GM04504 (cell line): ENCODE measurements around the gene HEXB.
A peak's percentile ranks its signal among the peaks of the same experiment; 100 is the strongest.
"Not testable (repeated sequence)": the region's sequence is repeated elsewhere in the genome, so short reads cannot be mapped to it uniquely, and the experiment has no call there.

Source experiments
- DNase-seq: peaks from one replicate; pipeline ENCODE4 v3.0.0-alpha.2; 2012; ENCODE audit warnings: low read depth

The HEXB gene

GRCh38 chr5:74738406-74738805, 53.4 kb downstream of the HEXB start:
- no peak for DNase-seq

- not testable (repeated sequence) for DNase-seq
These were observed 63.7 kb downstream of the HEXB start for GRCh38 chr5:74748742-74749141.

DNA sequence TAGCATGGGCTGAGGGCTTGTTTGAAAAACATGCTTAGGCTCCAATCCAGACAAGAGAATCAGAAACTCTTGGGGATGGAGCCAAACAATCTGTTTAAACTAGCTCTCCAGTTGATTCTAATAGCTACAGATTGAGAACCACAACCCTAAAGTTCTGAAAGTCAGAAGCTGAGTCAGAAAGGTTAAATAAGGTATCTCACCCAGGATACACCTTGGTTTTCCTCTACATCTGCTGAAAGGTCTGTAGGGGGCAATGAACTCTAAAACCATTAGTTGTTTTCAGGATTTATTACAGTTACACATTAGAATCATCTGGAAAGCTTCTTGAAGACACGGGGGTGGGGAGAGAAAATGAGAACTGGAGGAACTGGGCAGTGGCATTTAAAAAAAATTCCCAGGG, 76.2 kb downstream of the HEXB start:
- DNase-seq = no peak

GRCh38 chr5:74762599-74762998, 77.6 kb downstream of the HEXB start:
- DNase-seq = no peak

DNA sequence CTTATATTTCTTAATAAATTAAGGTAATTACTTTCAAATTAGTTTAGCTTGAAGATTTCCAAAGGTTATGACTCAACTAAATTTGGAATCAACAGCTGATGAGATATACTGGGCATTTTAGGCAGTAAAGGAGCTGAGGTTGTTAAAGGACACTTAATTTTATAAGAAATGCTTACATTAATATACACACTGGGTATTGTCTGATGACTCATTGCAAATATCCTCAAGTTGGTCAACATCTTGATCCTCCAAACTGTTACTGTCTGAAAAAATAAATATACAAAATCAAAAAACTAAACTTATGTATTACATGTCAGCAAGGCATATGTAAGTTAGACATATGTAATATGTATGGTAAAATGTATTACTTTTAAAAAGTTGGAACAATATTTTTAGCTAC, 78.5 kb downstream of the HEXB start:
- DNase-seq = no peak

GRCh38 chr5:74765201-74765600, 80.2 kb downstream of the HEXB start:
- no peak for DNase-seq

- DNase-seq = no peak
These were observed 80.9 kb downstream of the HEXB start for GRCh38 chr5:74765929-74766328.

DNA sequence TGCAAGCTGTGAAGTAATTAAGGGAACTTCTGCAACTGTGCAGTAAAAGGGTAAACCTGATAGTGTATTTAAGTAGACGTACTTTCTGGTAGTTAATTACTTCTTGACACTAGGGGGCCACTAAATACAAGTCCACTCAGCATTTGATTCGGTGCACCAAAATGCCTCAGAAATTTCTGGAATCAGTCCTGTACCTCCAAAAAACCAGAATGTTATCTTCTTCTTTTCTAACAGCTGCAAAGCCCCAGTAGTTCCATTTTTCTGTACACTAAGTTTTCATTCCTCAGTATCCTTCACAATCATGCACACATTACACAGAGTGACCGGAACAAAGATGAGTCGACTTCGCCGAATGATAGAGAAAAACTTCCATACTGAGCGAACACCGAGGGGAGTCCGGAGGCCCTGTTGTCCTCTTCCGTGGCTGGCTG, 81.4 kb downstream of the HEXB start:
- no peak for DNase-seq

DNA sequence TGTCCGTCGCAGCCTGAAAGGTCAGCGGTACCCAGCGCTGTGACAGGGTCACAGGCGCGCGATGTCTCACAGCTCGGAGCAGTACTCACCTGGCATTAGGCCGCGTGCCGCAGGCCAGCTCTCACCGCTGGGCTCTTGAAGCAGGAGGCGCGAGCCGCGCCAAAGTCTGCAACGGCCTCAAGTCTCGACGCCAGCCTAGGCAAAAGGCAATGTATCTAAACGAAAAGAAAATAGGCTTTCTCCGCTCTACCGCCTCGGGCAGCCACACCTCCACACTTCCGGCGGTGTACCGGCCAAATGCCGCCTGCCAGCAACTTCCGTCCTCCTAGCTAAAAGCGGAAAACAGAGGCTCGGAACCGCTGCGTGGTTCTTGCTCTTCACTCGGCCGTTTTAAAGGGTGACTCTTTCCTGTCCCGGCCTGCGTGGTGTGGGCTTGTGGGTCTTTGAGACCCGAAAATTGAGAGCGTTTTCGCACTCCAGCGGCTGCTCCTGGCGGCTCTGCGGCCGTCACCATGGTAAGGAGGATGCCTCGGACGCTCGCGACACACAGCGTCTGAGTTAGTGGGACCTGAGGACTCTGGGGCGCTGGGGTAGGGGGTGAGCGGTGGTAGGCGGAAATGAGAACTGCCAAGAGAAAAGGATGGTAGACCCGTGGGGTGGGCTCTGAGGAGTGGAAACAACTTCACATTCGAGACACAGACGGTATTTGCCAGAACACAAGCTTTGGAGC, 82.0 kb downstream of the HEXB start, which contains the start of the genes GFM2 and NSA2:
TSS of gene GFM2 (minus strand) at position 269 of the 730 bp plus-strand sequence. CDS start 3,375 bp downstream, outside the sequence.
TSS of gene NSA2 (plus strand) at position 401 of the 730 bp plus-strand sequence. CDS start at position 513, 112 bp downstream.
- peak; percentile 81 for DNase-seq

- DNase-seq = no peak
These were observed 82.5 kb downstream of the HEXB start for GRCh38 chr5:74767579-74767913.
